GM18508 (cell line): ENCODE data around the gene AJM1.
"Not testable (repeated sequence)": the region's sequence is repeated elsewhere in the genome, so short reads cannot be mapped to it uniquely, and the experiment has no call there.

Experiments used
- ATAC-seq: cut with Tn5 transposase; IDR thresholded peaks from one replicate; pipeline ENCODE4 v1.9.1; 2021; ENCODE audit warnings: moderate number of reproducible peaks; ENCODE audit not compliant: insufficient read depth, unreplicated experiment

The AJM1 gene

DNA sequence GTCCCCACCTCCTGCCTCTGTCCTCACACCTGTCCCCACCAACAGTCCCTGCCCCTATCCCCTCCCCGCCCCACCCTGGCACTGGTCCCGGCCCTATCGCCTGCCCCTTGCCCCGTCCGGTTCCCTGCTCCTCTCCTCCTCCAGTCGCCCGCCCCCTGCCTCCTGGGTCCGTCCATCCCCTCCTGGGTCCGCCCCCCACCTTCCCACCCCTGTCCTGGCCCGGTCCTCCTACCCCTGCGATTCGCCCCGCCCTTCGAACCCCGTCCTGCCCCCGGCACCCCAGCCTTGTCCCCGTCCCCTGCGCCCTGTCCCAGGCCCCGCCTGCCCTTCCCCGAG, 23.5 kb downstream of the AJM1 start:
- ATAC-seq = no peak

GRCh38 chr9:136866898-136867421, 24.7 kb downstream of the AJM1 start:
- not testable (repeated sequence) for ATAC-seq

GRCh38 chr9:136867480-136867879, 25.2 kb downstream of the AJM1 start:
- no peak for ATAC-seq

DNA sequence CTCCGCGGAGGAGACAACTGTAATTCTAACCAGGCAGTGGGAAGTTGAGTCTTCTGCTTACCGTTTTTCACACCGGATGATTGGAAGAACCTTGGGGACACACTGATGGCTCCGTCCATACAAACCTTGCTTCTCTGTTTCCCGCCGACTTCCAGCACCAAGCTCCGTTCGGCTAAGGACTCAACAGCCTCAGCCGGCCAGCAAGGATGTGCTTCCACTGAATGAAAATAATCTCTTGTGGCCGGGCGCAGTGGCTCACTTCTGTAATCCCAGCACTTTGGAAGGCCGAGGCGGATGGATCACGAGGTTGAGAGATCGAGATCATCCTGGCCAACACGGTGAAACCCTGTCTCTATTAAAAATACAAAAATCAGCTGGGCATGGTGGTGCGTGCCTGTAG, 25.6 kb downstream of the AJM1 start:
- no peak for ATAC-seq

DNA sequence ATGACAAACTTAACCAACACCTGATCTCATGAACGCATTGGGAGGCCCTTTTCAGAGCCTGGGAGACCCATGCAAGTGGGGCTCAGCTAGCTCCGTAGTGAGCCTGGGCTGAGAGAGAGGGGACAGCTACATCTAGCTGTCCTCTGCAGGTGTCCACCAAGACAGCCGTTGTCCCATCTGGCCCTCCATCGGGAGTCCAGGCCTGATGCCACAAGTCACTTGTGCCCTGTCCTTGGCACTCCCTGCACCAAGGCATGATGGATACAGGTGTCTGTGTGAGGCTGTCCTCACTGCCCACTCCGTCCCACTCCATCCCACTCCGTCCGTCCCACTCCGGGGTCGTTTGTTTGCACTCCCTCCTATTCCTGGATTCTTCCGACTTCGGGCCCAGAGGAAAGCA, 26.4 kb downstream of the AJM1 start:
- ATAC-seq = no peak

- ATAC-seq = not testable (repeated sequence)
These were observed 27.3 kb downstream of the AJM1 start for GRCh38 chr9:136869611-136870010.

- ATAC-seq = no peak
These were observed 32.9 kb downstream of the AJM1 start for GRCh38 chr9:136875155-136875554.

DNA sequence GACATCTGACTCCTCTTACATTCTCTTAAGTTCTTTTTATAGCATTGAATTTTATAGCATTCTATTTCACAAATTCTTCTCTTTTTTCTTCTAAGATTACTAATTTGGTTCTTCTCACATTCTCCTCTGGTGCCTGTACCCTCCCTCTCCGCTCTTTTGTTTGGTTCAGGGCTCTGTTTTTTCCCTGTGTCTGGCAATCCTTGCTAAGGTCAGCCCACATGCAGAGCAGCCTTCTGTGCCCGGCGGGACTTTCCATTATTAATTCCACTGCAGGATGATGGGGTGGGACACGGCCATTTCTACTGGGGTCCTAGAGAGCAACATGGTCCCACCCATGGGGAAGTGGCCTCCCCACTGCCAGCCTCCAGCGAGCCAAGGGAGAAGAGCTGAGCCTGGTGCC, 34.2 kb downstream of the AJM1 start:
- no peak for ATAC-seq

GRCh38 chr9:136880651-136881050, 38.4 kb downstream of the AJM1 start:
- no peak for ATAC-seq

DNA sequence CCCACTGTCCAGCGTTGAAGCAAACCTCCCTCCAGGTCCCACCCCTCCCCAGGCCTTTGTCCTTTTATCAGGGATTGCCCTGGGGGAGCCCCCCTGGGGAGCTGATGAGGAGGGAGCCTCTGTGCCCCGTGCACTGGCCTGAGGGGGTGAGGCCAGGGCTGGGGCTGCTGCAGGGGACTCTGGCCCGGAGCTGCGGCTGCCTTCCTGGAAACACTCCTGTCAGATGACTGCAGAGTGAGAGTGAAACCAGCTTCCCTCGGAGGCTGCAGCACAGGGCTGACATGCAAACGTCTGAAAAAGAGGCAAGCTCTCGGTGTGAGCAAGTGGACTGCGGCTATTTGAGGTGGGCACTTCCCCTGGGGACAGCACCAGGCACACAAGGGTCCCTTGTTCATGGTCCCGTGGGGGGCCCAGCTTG, 39.4 kb downstream of the AJM1 start:
- no peak for ATAC-seq

DNA sequence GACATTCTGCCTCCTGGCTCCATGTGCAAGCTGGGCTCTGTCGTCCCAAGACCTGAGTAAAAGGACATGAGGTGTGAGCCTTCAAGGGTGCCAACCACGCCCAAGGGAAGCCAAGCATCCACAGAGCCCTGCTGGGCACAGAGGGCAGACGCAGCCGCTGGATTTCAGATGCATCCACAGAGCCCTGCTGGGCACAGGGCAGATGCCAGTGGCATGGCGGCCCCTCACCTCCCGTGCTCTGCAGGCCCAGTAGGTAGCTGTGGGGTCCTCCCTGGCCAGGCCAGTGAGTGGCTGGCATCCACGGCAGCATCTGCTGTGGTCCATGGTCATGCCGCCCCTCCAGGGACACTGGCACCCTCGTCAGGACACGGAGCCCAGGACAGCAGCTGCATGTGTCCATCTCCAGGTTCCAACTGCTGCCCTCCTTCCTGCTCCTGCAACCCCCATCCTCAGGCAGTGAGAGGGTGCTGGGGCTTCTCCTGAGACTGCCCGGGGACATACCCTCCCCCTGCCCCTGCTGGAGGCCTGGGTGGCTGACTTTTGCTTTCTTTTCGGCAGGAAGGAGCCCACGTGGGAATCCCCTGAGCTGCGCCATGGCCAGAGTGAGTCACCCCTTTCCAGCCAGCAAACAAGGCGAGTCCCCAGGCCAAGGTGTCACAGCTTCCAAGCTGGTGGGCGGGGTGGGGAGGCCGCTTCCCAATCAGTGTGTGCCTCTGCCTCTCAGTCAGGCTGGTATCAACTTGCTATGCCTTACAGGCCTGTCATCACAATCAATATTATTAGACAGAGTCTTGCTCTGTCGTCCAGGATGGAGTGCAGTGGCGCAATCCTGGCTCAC, 40.0 kb downstream of the AJM1 start:
- ATAC-seq = no peak

GRCh38 chr9:136882947-136883283, 40.6 kb downstream of the AJM1 start:
- not testable (repeated sequence) for ATAC-seq

DNA sequence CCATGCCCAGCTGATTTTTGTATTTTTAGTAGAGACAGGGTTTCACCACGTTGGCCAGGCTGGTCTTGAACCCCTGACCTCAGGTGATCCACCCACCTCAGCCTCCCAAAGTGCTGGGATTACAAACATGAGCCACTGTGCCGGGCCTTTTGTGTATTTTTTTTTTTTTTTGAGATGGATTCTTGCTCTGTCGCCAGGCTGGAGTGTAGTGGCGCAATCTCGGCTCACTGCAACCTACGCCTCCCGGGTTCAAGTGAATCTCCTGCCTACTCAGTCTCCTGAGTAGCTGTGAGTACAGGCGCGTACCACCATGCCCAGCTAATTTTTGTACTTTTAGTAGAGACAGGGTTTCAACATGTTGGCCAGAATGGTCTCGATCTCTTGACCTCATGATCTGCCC, 41.4 kb downstream of the AJM1 start:
- not testable (repeated sequence) for ATAC-seq

GRCh38 chr9:136885950-136886578, 43.8 kb downstream of the AJM1 start, which contains the start of gene TRAF2:
Gene TRAF2, plus strand, starts transcription at chr9:136886516. Its CDS starts 12,225 bp downstream, at chr9:136898741.
- ATAC-seq = peak; percentile 49

GRCh38 chr9:136886610-136887597, 44.6 kb downstream of the AJM1 start:
- ATAC-seq = peak; percentile 4

GRCh38 chr9:136888454-136888853, 46.2 kb downstream of the AJM1 start:
- no peak for ATAC-seq

GRCh38 chr9:136889858-136890257, 47.6 kb downstream of the AJM1 start:
- ATAC-seq = no peak

GRCh38 chr9:136890661-136891060, 48.4 kb downstream of the AJM1 start:
- ATAC-seq = no peak
